Muscle layer of colon (tissue), 2 donors: ENCODE data around the gene PSMB7.

Source experiments
- H3K27ac ChIP-seq: one replicate; pipeline ENCODE4 v1.7.0; 2013; ENCODE audit warnings: low read depth, mild to moderate bottlenecking, low read length, moderate library complexity
- H3K27me3 ChIP-seq, 2 donors: one replicate each; pipeline ENCODE4 v1.7.0; 2013; ENCODE audit warnings: low read length in 2 of 2, mild to moderate bottlenecking in 2 of 2; ENCODE audit not compliant: insufficient read depth in 2 of 2, control insufficient read depth in 1 of 2
- H3K36me3 ChIP-seq: one replicate; pipeline ENCODE4 v1.7.0; 2013; ENCODE audit warnings: mild to moderate bottlenecking, low read length; ENCODE audit not compliant: insufficient read depth
- H3K4me1 ChIP-seq: one replicate; pipeline ENCODE4 v1.7.0; 2013; ENCODE audit warnings: mild to moderate bottlenecking, low read length; ENCODE audit not compliant: insufficient read depth
- H3K4me3 ChIP-seq, 2 donors: one replicate each; pipeline ENCODE4 v1.7.0; 2013; ENCODE audit warnings: low read length in 2 of 2, low read depth in 1 of 2, mild to moderate bottlenecking in 1 of 2, moderate library complexity in 1 of 2
- H3K9ac ChIP-seq: one replicate; pipeline ENCODE4 v1.7.0; 2013; ENCODE audit warnings: low read length
- H3K9me3 ChIP-seq: one replicate; pipeline ENCODE4 v1.7.0; 2013; ENCODE audit warnings: mild to moderate bottlenecking, low read length
- donor health status: abdominal sarcoma.
- donor health status: Adenocarcinoma of cecum.

Gene PSMB7

GRCh38 chr9:124452841-124453585 is 37.8 kb upstream of the PSMB7 start:
- H3K27me3 ChIP-seq, result peaks cover 11 to 43% of the 10 kb centered on the region in 2 donors

GRCh38 chr9:124452326-124452725 is 37.1 kb upstream of the PSMB7 start:
- Histone ChIP-seq H3K9me3 (no peaks in the 10 kb centered on the region), H3K4me3 (no peak overlapping the region), H3K36me3 (no peaks in the 10 kb centered on the region), H3K27ac (no peak overlapping the region), H3K9ac (no peak overlapping the region), H3K27me3 (peaks cover 11 to 43% of the 10 kb centered on the region in 2 donors), H3K4me1 (no peaks in the 10 kb centered on the region)

More at GRCh38 chr9:124452841-124453585, 37.8 kb upstream of the PSMB7 start:
- Histone ChIP-seq H3K9me3 (no peaks in the 10 kb centered on the region), H3K4me3 (no peak overlapping the region), H3K27ac (no peak overlapping the region), H3K36me3 (no peaks in the 10 kb centered on the region), H3K9ac (no peak overlapping the region), H3K4me1 (no peaks in the 10 kb centered on the region)

- no peak overlapping the region for H3K9ac ChIP-seq
- no peak overlapping the region for H3K27ac ChIP-seq
- H3K9me3 ChIP-seq, result no peaks in the 10 kb centered on the region
- no peaks in the 10 kb centered on the region for H3K4me1 ChIP-seq
- H3K4me3 ChIP-seq, result no peak overlapping the region
- no peaks in the 10 kb centered on the region for H3K36me3 ChIP-seq
- H3K27me3 ChIP-seq, result peaks cover 11 to 43% of the 10 kb centered on the region in 2 donors
These were observed 35.9 kb upstream of the PSMB7 start for GRCh38 chr9:124450931-124451661.

GRCh38 chr9:124450241-124450924 is 35.1 kb upstream of the PSMB7 start, which contains the start of gene ADGRD2:
Gene ADGRD2, plus strand, starts transcription at chr9:124450451. Its CDS starts 1,216 bp downstream, at chr9:124451667.
- no peak within 1 kb of the TSS for H3K9ac ChIP-seq
- H3K9me3 ChIP-seq, result no peaks in the 10 kb centered on the region
- no peak within 1 kb of the TSS for H3K27ac ChIP-seq
- H3K27me3 ChIP-seq, result peaks cover 11 to 43% of the 10 kb centered on the region in 2 donors
- H3K36me3 ChIP-seq, result no peaks in the 10 kb centered on the region
- no peak within 1 kb of the TSS for H3K4me3 ChIP-seq
- no peaks in the 10 kb centered on the region for H3K4me1 ChIP-seq

DNA sequence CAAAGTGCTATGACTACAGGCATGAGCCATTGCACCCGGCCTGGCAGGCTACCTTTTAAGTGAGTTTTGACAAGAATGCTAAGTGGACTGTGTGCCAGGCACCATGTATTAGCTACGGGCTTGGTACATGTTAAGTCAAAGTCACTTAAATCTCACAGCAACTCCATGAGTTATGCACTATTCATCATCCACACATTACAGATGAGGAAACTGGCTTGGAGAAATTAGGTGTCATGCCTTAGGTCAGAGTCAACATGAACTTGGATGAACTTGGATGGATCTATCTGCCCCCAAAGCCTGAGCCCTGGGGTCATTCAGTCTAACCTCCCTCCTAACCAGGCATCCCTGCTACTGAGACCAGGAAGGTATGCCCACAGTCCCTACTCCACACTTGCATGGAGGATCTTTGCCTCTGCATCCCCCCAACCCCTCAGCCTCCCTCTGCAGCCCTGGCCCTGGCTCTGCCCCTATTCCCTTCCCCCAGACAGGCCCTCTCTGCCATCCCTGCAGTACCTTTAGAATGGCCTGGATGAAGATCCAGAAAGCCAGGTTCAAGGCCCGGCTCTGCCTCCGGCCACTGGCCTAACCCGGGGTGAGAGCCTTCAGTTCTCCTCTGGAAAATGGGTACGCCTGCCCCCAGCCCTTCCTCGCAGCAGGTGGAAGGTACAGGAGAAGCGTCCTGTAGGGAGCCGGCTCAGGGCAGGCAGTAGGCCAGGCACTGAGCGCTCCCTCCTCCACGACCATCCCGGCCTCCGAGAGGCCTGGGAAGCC is 34.3 kb upstream of the PSMB7 start:
- H3K27ac ChIP-seq, result no peak overlapping the region
- H3K36me3 ChIP-seq, result no peaks in the 10 kb centered on the region
- H3K4me1 ChIP-seq, result no peaks in the 10 kb centered on the region
- no peaks in the 10 kb centered on the region for H3K9me3 ChIP-seq
- H3K4me3 ChIP-seq, result no peak overlapping the region
- H3K9ac ChIP-seq, result no peak overlapping the region
- H3K27me3 ChIP-seq, result peaks cover 11 to 43% of the 10 kb centered on the region in 2 donors

- Histone ChIP-seq H3K27me3 (peaks cover 11 to 31% of the 10 kb centered on the region in 2 donors), H3K9me3 (no peaks in the 10 kb centered on the region), H3K36me3 (no peaks in the 10 kb centered on the region), H3K4me3 (no peak overlapping the region), H3K9ac (no peak overlapping the region), H3K4me1 (no peaks in the 10 kb centered on the region), H3K27ac (no peak overlapping the region)
These were observed 32.8 kb upstream of the PSMB7 start for GRCh38 chr9:124448019-124448418.

DNA sequence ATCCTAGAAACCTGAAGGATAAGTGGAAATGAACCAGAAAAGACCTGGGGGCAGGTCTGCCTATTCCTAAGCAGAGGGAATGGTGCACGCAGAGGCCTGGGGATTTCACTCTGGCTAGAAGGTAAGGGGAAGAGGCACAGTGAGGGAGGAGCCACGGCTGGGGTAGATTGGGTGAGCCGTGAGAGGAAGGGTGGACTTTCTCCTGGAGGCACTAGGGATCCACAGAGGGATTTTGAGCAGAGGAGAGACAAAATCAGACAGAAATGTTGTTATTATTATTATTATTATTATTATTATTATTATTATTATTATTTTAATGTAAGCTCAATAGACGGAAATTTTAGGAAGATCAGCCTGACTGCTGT is 32.0 kb upstream of the PSMB7 start:
- peaks cover 10 to 25% of the 10 kb centered on the region in 2 donors for H3K27me3 ChIP-seq
- H3K27ac ChIP-seq, result no peak overlapping the region

DNA sequence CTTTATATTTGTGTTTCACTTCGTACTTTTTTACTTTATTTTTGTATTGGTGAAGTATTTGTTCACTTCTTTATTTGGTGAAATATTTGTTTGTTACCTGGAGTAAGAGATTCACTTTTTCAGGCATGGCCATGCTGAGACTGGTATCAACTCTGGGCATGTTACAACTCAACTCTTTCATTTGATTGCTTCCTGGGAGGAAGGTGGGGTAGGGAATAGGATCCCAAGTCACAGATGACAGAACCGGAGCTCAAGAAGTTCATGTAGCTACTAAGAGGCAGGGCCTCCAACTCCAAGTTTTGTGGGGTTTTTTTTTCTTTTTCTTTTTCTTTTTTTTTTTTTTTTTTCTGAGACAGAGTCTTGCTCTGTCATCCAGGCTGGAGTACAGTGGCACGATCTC is 28.9 kb upstream of the PSMB7 start:
- H3K27me3 ChIP-seq, result peaks cover 0 to 4% of the 10 kb centered on the region in 2 donors
- H3K9me3 ChIP-seq, result no peaks in the 10 kb centered on the region
- H3K36me3 ChIP-seq, result no peaks in the 10 kb centered on the region
- no peak overlapping the region for H3K9ac ChIP-seq
- H3K27ac ChIP-seq, result no peak overlapping the region
- H3K4me3 ChIP-seq, result no peak overlapping the region
- H3K4me1 ChIP-seq, result no peaks in the 10 kb centered on the region

More for the DNA sequence above, 32.0 kb upstream of the PSMB7 start:
- Histone ChIP-seq H3K4me1 (no peaks in the 10 kb centered on the region), H3K4me3 (no peak overlapping the region), H3K36me3 (no peaks in the 10 kb centered on the region), H3K9me3 (no peaks in the 10 kb centered on the region), H3K9ac (no peak overlapping the region)

DNA sequence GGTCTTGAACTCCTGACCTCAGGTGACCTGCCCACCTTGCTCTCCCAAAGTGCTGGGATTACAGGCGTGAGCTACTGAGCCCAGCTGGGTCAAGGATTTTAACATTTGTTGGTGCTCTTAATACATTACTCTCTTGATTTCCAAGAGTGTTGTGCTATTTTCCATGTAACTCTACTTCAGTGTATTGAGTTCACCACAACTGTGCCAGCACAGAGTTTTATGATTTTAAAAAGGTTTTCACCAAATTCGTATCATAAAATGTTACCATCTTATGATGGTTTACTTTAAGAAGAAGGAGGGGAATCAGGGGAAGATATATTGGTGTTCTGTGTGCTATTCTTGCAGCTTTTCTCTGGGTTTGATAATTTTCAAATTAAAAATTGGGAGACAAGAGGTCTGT is 28.4 kb upstream of the PSMB7 start:
- Histone ChIP-seq H3K36me3 (no peaks in the 10 kb centered on the region), H3K9me3 (no peaks in the 10 kb centered on the region), H3K4me1 (no peaks in the 10 kb centered on the region), H3K27ac (no peak overlapping the region), H3K27me3 (peaks cover 0 to 4% of the 10 kb centered on the region in 2 donors), H3K4me3 (no peak overlapping the region), H3K9ac (no peak overlapping the region)

- Histone ChIP-seq H3K27ac (no peak overlapping the region), H3K36me3 (no peaks in the 10 kb centered on the region), H3K9ac (no peak overlapping the region), H3K27me3 (peaks cover 0 to 4% of the 10 kb centered on the region in 2 donors), H3K4me1 (no peaks in the 10 kb centered on the region), H3K9me3 (no peaks in the 10 kb centered on the region), H3K4me3 (no peak overlapping the region)
These were observed 27.6 kb upstream of the PSMB7 start for GRCh38 chr9:124442826-124443225.

DNA sequence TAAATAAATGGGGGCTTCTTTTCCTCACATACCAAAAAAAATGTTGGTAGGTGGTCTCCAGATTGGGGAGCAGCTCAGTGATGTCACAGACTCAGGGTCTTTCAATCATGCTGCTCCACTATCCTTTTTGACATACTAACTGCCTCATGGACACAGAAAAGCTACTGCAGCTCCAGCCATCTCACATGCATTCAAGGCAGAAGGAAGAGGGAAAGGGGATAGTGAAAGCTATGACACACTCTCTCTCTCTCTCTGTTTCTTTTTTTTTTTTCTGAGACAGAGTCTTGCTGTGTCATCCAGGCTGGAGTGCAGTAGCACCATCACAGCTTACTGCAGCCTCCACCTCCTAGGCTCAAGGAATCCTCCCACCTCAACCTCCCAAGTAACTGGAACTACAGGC is 27.1 kb upstream of the PSMB7 start:
- H3K27ac ChIP-seq, result no peak overlapping the region
- no peaks in the 10 kb centered on the region for H3K36me3 ChIP-seq
- peaks cover 0 to 4% of the 10 kb centered on the region in 2 donors for H3K27me3 ChIP-seq
- no peak overlapping the region for H3K9ac ChIP-seq
- H3K9me3 ChIP-seq, result no peaks in the 10 kb centered on the region
- no peak overlapping the region for H3K4me3 ChIP-seq
- H3K4me1 ChIP-seq, result no peaks in the 10 kb centered on the region
